ACC112 (cell line): ENCODE measurements around the gene RNF11.
"Not testable (repeated sequence)": the region's sequence is repeated elsewhere in the genome, so short reads cannot be mapped to it uniquely, and the experiment has no call there.

Experiments used
- H2AFZ ChIP-seq: fragments of 200-600 bp; sonication (generic); one replicate; pipeline ENCODE4 v1.6.0; 2017; ENCODE audit warnings: antibody characterized with exemption, low read length; ENCODE audit not compliant: unreplicated experiment
- H3K27ac ChIP-seq: fragments of 200-600 bp; sonication (generic); 2 replicates; pipeline ENCODE4 v1.5.1; 2014; ENCODE audit warnings: low read depth, mild to moderate bottlenecking, antibody characterized with exemption, low read length, moderate library complexity
- H3K27me3 ChIP-seq: fragments of 200-600 bp; sonication (generic); 2 replicates; pipeline ENCODE4 v1.6.1; 2014; ENCODE audit warnings: mild to moderate bottlenecking, antibody characterized with exemption, low read length, moderate library complexity, mixed read lengths; ENCODE audit not compliant: insufficient read depth
- H3K36me3 ChIP-seq: fragments of 200-600 bp; sonication (generic); 2 replicates; pipeline ENCODE4 v1.6.1; 2016; ENCODE audit warnings: mild to moderate bottlenecking, antibody characterized with exemption, low read length, moderate library complexity, mixed read lengths; ENCODE audit not compliant: insufficient read depth
- H3K4me1 ChIP-seq: fragments of 200-600 bp; sonication (generic); one replicate; pipeline ENCODE4 v1.6.1; 2016; ENCODE audit warnings: low read length, mixed read lengths; ENCODE audit not compliant: insufficient read depth, unreplicated experiment, control insufficient read depth
- H3K4me3 ChIP-seq: fragments of 200-600 bp; sonication (generic); 2 replicates; pipeline ENCODE4 v1.5.1; 2014; ENCODE audit warnings: mild to moderate bottlenecking, low read depth, low read length
- H3K79me2 ChIP-seq: fragments of 200-600 bp; sonication (generic); one replicate; pipeline ENCODE4 v1.6.0; 2016; ENCODE audit warnings: low read length; ENCODE audit not compliant: control insufficient read depth, unreplicated experiment, insufficient read depth

The RNF11 gene

GRCh38 chr1:51241119-51241518 lies 5.0 kb downstream of the RNF11 start:
- peaks cover 95% of the 10 kb centered on the region for H3K79me2 ChIP-seq
- H3K27me3 ChIP-seq, result no peaks in the 10 kb centered on the region
- no peak overlapping the region for H3K27ac ChIP-seq
- peaks cover 17% of the 10 kb centered on the region for H3K4me1 ChIP-seq
- no peak overlapping the region for H2AFZ ChIP-seq
- no peak overlapping the region for H3K4me3 ChIP-seq
- H3K36me3 ChIP-seq, result no peaks in the 10 kb centered on the region

GRCh38 chr1:51242546-51242945 lies 6.5 kb downstream of the RNF11 start:
- H3K27me3 ChIP-seq, result no peaks in the 10 kb centered on the region
- no peaks in the 10 kb centered on the region for H3K36me3 ChIP-seq
- H3K79me2 ChIP-seq, result peaks cover 96% of the 10 kb centered on the region
- H3K4me3 ChIP-seq, result no peak overlapping the region
- H3K27ac ChIP-seq, result no peak overlapping the region
- no peak overlapping the region for H2AFZ ChIP-seq
- H3K4me1 ChIP-seq, result peaks cover 17% of the 10 kb centered on the region

GRCh38 chr1:51247022-51247421 lies 10.9 kb downstream of the RNF11 start:
- no peak overlapping the region for H3K27ac ChIP-seq
- H3K27me3 ChIP-seq, result no peaks in the 10 kb centered on the region
- no peak overlapping the region for H2AFZ ChIP-seq
- no peak overlapping the region for H3K4me3 ChIP-seq
- peaks cover 87% of the 10 kb centered on the region for H3K79me2 ChIP-seq
- peaks cover 7% of the 10 kb centered on the region for H3K4me1 ChIP-seq
- no peaks in the 10 kb centered on the region for H3K36me3 ChIP-seq

- H2AFZ ChIP-seq, result no peak overlapping the region
- H3K27me3 ChIP-seq, result no peaks in the 10 kb centered on the region
- H3K4me3 ChIP-seq, result no peak overlapping the region
- no peak overlapping the region for H3K27ac ChIP-seq
- H3K79me2 ChIP-seq, result peaks cover 87% of the 10 kb centered on the region
- H3K4me1 ChIP-seq, result peaks cover 4% of the 10 kb centered on the region
- no peaks in the 10 kb centered on the region for H3K36me3 ChIP-seq
Measured at GRCh38 chr1:51247499-51247898, 11.4 kb downstream of the RNF11 start.

GRCh38 chr1:51249445-51249844 lies 13.4 kb downstream of the RNF11 start:
- H3K36me3 ChIP-seq, result no peaks in the 10 kb centered on the region
- peaks cover 83% of the 10 kb centered on the region for H3K79me2 ChIP-seq
- no peak overlapping the region for H2AFZ ChIP-seq
- H3K4me1 ChIP-seq, result no peaks in the 10 kb centered on the region
- H3K27ac ChIP-seq, result no peak overlapping the region
- H3K27me3 ChIP-seq, result no peaks in the 10 kb centered on the region
- H3K4me3 ChIP-seq, result no peak overlapping the region

- H2AFZ ChIP-seq, H3K4me1 ChIP-seq, H3K36me3 ChIP-seq, H3K27me3 ChIP-seq, H3K27ac ChIP-seq, H3K4me3 ChIP-seq: not testable (repeated sequence)
- peaks cover 81% of the 10 kb centered on the region for H3K79me2 ChIP-seq
Measured at GRCh38 chr1:51250729-51251128, 14.7 kb downstream of the RNF11 start.

- not testable (repeated sequence) for H3K27ac ChIP-seq, H3K4me3 ChIP-seq, H3K27me3 ChIP-seq, H3K4me1 ChIP-seq, H3K36me3 ChIP-seq, H2AFZ ChIP-seq
- peaks cover 81% of the 10 kb centered on the region for H3K79me2 ChIP-seq
Measured at GRCh38 chr1:51251165-51251564, 15.1 kb downstream of the RNF11 start.

- H3K4me1 ChIP-seq, result no peaks in the 10 kb centered on the region
- no peak overlapping the region for H2AFZ ChIP-seq
- no peaks in the 10 kb centered on the region for H3K36me3 ChIP-seq
- H3K4me3 ChIP-seq, result no peak overlapping the region
- H3K79me2 ChIP-seq, result peaks cover 81% of the 10 kb centered on the region
- no peaks in the 10 kb centered on the region for H3K27me3 ChIP-seq
- no peak overlapping the region for H3K27ac ChIP-seq
Measured at GRCh38 chr1:51252366-51252765, 16.3 kb downstream of the RNF11 start.

- no peaks in the 10 kb centered on the region for H3K27me3 ChIP-seq
- H3K27ac ChIP-seq, result no peak overlapping the region
- H2AFZ ChIP-seq, result no peak overlapping the region
- no peaks in the 10 kb centered on the region for H3K36me3 ChIP-seq
- peaks cover 79% of the 10 kb centered on the region for H3K79me2 ChIP-seq
- H3K4me1 ChIP-seq, result no peaks in the 10 kb centered on the region
- no peak overlapping the region for H3K4me3 ChIP-seq
Measured at GRCh38 chr1:51253691-51254090, 17.6 kb downstream of the RNF11 start.

GRCh38 chr1:51255331-51255730 lies 19.3 kb downstream of the RNF11 start:
- Histone ChIP-seq H3K4me1 (peaks cover 8% of the 10 kb centered on the region), H3K27me3 (no peaks in the 10 kb centered on the region), H3K27ac (no peak overlapping the region), H2AFZ (no peak overlapping the region), H3K36me3 (no peaks in the 10 kb centered on the region), H3K79me2 (peaks cover 79% of the 10 kb centered on the region), H3K4me3 (no peak overlapping the region)

GRCh38 chr1:51263147-51263877 lies 27.2 kb downstream of the RNF11 start:
- H3K4me3 ChIP-seq, result no peak overlapping the region
- peaks cover 77% of the 10 kb centered on the region for H3K79me2 ChIP-seq
- H3K27ac ChIP-seq, result no peak overlapping the region; the same call in 1 of the 2 replicates
- peaks cover 73% of the 10 kb centered on the region for H3K4me1 ChIP-seq
- no peaks in the 10 kb centered on the region for H3K36me3 ChIP-seq
- H3K27me3 ChIP-seq, result no peaks in the 10 kb centered on the region
- no peak overlapping the region for H2AFZ ChIP-seq
